Stimulated activated CD8-positive, alpha-beta memory T cell treated with anti-CD3 and anti-CD28 coated beads, Interleukin-4, amount 100 ng/mL, for 4 hours (primary cell): ENCODE measurements around the gene TOPAZ1.

Source experiments
- DNase-seq, 2 donors: peaks; one replicate each; pipeline ENCODE4 v3.0.0-alpha.2; 2020; ENCODE audit warnings: low read depth in 2 of 2, low spot score in 1 of 2

The TOPAZ1 gene

GRCh38 chr3:44242721-44243120 lies 1.0 kb downstream of the TOPAZ1 start:
- DNase-seq: no peak

- no peak for DNase-seq
Measured at GRCh38 chr3:44248152-44248551, 6.5 kb downstream of the TOPAZ1 start.

GRCh38 chr3:44252332-44252959 lies 10.8 kb downstream of the TOPAZ1 start:
- DNase-seq: no peak

- no peak for DNase-seq
Measured at GRCh38 chr3:44259404-44259803, 17.7 kb downstream of the TOPAZ1 start.

- no peak for DNase-seq
Measured at GRCh38 chr3:44264146-44264545, 22.5 kb downstream of the TOPAZ1 start.

- DNase-seq: no peak
Measured at GRCh38 chr3:44265815-44266214, 24.1 kb downstream of the TOPAZ1 start.

- no peak for DNase-seq
Measured at GRCh38 chr3:44272191-44272590, 30.5 kb downstream of the TOPAZ1 start.

- DNase-seq: no peak
Measured at GRCh38 chr3:44277925-44278324, 36.2 kb downstream of the TOPAZ1 start.

GRCh38 chr3:44280077-44280476 lies 38.4 kb downstream of the TOPAZ1 start:
- no peak for DNase-seq

GRCh38 chr3:44280631-44281030 lies 38.9 kb downstream of the TOPAZ1 start:
- DNase-seq: no peak

- DNase-seq: no peak
Measured at GRCh38 chr3:44284949-44285348, 43.3 kb downstream of the TOPAZ1 start.

GRCh38 chr3:44289882-44290462 lies 48.3 kb downstream of the TOPAZ1 start:
- DNase-seq: no peak

GRCh38 chr3:44292276-44292675 lies 50.6 kb downstream of the TOPAZ1 start:
- no peak for DNase-seq

GRCh38 chr3:44292947-44293346 lies 51.3 kb downstream of the TOPAZ1 start:
- no peak for DNase-seq

GRCh38 chr3:44297255-44297654 lies 55.6 kb downstream of the TOPAZ1 start:
- no peak for DNase-seq

GRCh38 chr3:44301746-44302145 lies 60.1 kb downstream of the TOPAZ1 start:
- no peak for DNase-seq

- no peak for DNase-seq
Measured at GRCh38 chr3:44309500-44309899, 67.8 kb downstream of the TOPAZ1 start.

GRCh38 chr3:44318891-44319311 lies 77.2 kb downstream of the TOPAZ1 start:
- no peak for DNase-seq

GRCh38 chr3:44321335-44321734 lies 79.6 kb downstream of the TOPAZ1 start:
- no peak for DNase-seq

- peak in 1 of 2 donors; percentile 11 for DNase-seq
Measured at GRCh38 chr3:44323341-44323955, 81.8 kb downstream of the TOPAZ1 start.

GRCh38 chr3:44324584-44324983 lies 82.9 kb downstream of the TOPAZ1 start:
- DNase-seq: no peak

GRCh38 chr3:44326019-44326418 lies 84.3 kb downstream of the TOPAZ1 start:
- DNase-seq: no peak

- no peak for DNase-seq
Measured at GRCh38 chr3:44326515-44326914, 84.8 kb downstream of the TOPAZ1 start.
